SK-N-SH treated with all-trans-retinoic acid at 6 μM for 48 hours (cell line): ENCODE measurements around the gene KRTAP5-6.

Experiments
- ATAC-seq: fragments of 200-7000 bp; cut with Tn5 transposase; 3 replicates; pipeline ENCODE4 v1.9.1; 2020; ENCODE audit warnings: mild to moderate bottlenecking, moderate library complexity
- ARNTL ChIP-seq: fragments of 450-650 bp; formaldehyde crosslinking; IDR thresholded peaks from 2 replicates; pipeline ENCODE4 v1.5.0; 2020; ENCODE audit warnings: low read depth, mild to moderate bottlenecking, moderate library complexity, borderline replicate concordance
- BACH2 ChIP-seq: fragments of 250-450 bp; sonication (Bioruptor Pico); IDR thresholded peaks from 2 replicates; pipeline ENCODE4 v1.9.0; 2021; ENCODE audit warnings: mild to moderate bottlenecking, borderline replicate concordance
- CSDC2 ChIP-seq: fragments of 250-450 bp; sonication (Bioruptor Pico); IDR thresholded peaks from 2 replicates; pipeline ENCODE4 v1.5.0; 2020; ENCODE audit warnings: mild to moderate bottlenecking, moderate library complexity
- OSR1 ChIP-seq: fragments of 250-450 bp; sonication (Bioruptor Pico); IDR thresholded peaks from 2 replicates; pipeline ENCODE4 v1.8.0; 2022; ENCODE audit warnings: moderate library complexity, mild to moderate bottlenecking, inconsistent platforms
- PPARA ChIP-seq: fragments of 250-450 bp; sonication (Bioruptor Pico); IDR thresholded peaks from 2 replicates; pipeline ENCODE4 v1.5.0; 2020; ENCODE audit warnings: mild to moderate bottlenecking, borderline replicate concordance
- RARB ChIP-seq: fragments of 250-450 bp; sonication (Bioruptor Pico); IDR thresholded peaks from 2 replicates; pipeline ENCODE4 v1.8.0; 2021; ENCODE audit warnings: mild to moderate bottlenecking, moderate library complexity
- SNAI2 ChIP-seq: fragments of 250-450 bp; sonication (Bioruptor Pico); IDR thresholded peaks from 2 replicates; pipeline ENCODE4 v1.5.0; 2020; ENCODE audit warnings: mild to moderate bottlenecking, moderate library complexity
- TCF4 ChIP-seq: fragments of 250-450 bp; sonication (Bioruptor Pico); IDR thresholded peaks from 2 replicates; pipeline ENCODE4 v1.8.0; 2021; ENCODE audit warnings: mild to moderate bottlenecking, moderate library complexity, borderline replicate concordance
- ZC3H10 ChIP-seq: fragments of 250-450 bp; sonication (Bioruptor Pico); IDR thresholded peaks from 2 replicates; pipeline ENCODE4 v1.5.1; 2021; ENCODE audit warnings: mild to moderate bottlenecking, moderate library complexity
- ZFP3 ChIP-seq: fragments of 250-450 bp; sonication (Bioruptor Pico); IDR thresholded peaks from 2 replicates; pipeline ENCODE4 v1.5.0; 2020; ENCODE audit warnings: mild to moderate bottlenecking, moderate library complexity
- ZFP30 ChIP-seq: fragments of 450-650 bp; formaldehyde crosslinking; IDR thresholded peaks from 2 replicates; pipeline ENCODE4 v1.5.0; 2022; ENCODE audit warnings: mild to moderate bottlenecking, moderate library complexity
- ZNF565 ChIP-seq: fragments of 450-650 bp; formaldehyde crosslinking; conservative IDR thresholded peaks from 2 replicates; pipeline ENCODE4 v1.5.0; 2020; ENCODE audit warnings: low read depth, mild to moderate bottlenecking, moderate library complexity
- ZNF70 ChIP-seq: fragments of 450-650 bp; formaldehyde crosslinking; IDR thresholded peaks from 2 replicates; pipeline ENCODE4 v1.5.0; 2020; ENCODE audit warnings: mild to moderate bottlenecking, moderate library complexity
- ZNF8 ChIP-seq: fragments of 450-650 bp; formaldehyde crosslinking; IDR thresholded peaks from 2 replicates; pipeline ENCODE4 v1.5.0; 2020; ENCODE audit warnings: mild to moderate bottlenecking, moderate library complexity
- TF ChIP-seq, protein P1 (sequence below): fragments of 250-450 bp; sonication (Bioruptor Pico); IDR thresholded peaks from 2 replicates; pipeline ENCODE4 v1.8.0; 2021; ENCODE audit warnings: low read depth, mild to moderate bottlenecking, moderate library complexity, borderline replicate concordance
- TF ChIP-seq, protein P2 (sequence below): fragments of 250-450 bp; sonication (Bioruptor Pico); IDR thresholded peaks from 2 replicates; pipeline ENCODE4 v1.8.0; 2020; ENCODE audit warnings: mild to moderate bottlenecking, moderate library complexity, borderline replicate concordance
- TF ChIP-seq, protein P3 (sequence below): fragments of 250-450 bp; sonication (Bioruptor Pico); IDR thresholded peaks from 2 replicates; pipeline ENCODE4 v1.5.1; 2021; ENCODE audit warnings: mild to moderate bottlenecking, moderate library complexity
- TF ChIP-seq, protein P4 (sequence below): fragments of 250-450 bp; sonication (Bioruptor Pico); IDR thresholded peaks from 2 replicates; pipeline ENCODE4 v1.5.1; 2020; ENCODE audit warnings: low read depth, mild to moderate bottlenecking, moderate library complexity
- TF ChIP-seq, protein P5 (sequence below): fragments of 250-450 bp; sonication (Bioruptor Pico); IDR thresholded peaks from 2 replicates; pipeline ENCODE4 v1.5.0; 2020; ENCODE audit warnings: mild to moderate bottlenecking, moderate library complexity

KRTAP5-6 gene

DNA sequence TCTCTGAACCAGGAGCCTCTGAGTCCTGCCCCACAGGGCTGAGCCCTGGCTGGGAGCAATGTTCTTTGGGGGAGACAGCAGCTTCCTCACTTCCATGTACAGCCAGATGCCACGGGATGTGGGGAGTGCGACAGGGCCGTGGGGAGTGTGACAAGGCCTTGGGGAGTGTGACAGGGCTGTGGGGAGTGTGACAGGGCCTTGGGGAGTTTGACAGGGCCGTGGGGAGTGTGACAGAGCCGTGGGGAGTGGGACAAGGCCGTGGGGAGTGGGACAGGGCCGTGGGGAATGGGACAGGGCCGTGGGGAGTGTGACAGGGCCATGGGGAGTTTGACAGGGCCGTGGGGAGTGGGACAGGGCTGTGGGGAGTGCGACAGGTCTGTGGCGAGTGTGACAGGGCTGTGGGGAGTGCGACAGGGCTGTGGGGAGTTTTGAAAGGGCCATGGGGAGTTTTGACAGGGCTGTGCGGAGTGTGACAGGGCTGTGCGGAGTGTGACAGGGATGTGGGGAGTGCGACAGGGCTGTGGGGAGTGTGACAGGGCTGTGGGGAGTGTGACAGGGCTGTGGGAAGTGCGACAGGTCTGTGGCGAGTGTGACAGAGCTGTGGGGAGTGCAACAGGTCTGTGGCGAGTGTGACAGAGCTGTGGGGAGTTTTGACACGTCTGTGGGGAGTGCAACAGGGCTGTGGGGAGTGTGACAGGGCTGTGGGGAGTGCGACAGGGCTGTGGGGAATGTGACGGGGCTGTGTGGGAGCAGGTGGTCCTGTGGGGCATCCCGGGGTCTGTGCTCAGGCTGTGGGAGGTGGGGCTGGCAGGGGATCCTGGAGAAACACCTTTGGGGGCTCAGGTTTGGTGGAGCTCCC, 6.6 kb upstream of the KRTAP5-6 start:
- TF ChIP-seq, protein P1, sequence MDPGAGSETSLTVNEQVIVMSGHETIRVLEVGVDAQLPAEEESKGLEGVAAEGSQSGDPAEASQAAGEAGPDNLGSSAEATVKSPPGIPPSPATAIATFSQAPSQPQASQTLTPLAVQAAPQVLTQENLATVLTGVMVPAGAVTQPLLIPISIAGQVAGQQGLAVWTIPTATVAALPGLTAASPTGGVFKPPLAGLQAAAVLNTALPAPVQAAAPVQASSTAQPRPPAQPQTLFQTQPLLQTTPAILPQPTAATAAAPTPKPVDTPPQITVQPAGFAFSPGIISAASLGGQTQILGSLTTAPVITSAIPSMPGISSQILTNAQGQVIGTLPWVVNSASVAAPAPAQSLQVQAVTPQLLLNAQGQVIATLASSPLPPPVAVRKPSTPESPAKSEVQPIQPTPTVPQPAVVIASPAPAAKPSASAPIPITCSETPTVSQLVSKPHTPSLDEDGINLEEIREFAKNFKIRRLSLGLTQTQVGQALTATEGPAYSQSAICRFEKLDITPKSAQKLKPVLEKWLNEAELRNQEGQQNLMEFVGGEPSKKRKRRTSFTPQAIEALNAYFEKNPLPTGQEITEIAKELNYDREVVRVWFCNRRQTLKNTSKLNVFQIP = no peak
- TF ChIP-seq ZNF70 = no peak
- TF ChIP-seq SNAI2 = no peak
- TF ChIP-seq, protein P2, sequence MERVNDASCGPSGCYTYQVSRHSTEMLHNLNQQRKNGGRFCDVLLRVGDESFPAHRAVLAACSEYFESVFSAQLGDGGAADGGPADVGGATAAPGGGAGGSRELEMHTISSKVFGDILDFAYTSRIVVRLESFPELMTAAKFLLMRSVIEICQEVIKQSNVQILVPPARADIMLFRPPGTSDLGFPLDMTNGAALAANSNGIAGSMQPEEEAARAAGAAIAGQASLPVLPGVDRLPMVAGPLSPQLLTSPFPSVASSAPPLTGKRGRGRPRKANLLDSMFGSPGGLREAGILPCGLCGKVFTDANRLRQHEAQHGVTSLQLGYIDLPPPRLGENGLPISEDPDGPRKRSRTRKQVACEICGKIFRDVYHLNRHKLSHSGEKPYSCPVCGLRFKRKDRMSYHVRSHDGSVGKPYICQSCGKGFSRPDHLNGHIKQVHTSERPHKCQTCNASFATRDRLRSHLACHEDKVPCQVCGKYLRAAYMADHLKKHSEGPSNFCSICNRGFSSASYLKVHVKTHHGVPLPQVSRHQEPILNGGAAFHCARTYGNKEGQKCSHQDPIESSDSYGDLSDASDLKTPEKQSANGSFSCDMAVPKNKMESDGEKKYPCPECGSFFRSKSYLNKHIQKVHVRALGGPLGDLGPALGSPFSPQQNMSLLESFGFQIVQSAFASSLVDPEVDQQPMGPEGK (CRISPR knock-in tag) = no peak
- TF ChIP-seq PPARA = no peak
- no peak for TF ChIP-seq ZC3H10 (CRISPR knock-in tag)
- TF ChIP-seq ZFP3 = no peak
- no peak for TF ChIP-seq TCF4 (CRISPR knock-in tag)
- no peak for TF ChIP-seq CSDC2
- TF ChIP-seq, protein P3, sequence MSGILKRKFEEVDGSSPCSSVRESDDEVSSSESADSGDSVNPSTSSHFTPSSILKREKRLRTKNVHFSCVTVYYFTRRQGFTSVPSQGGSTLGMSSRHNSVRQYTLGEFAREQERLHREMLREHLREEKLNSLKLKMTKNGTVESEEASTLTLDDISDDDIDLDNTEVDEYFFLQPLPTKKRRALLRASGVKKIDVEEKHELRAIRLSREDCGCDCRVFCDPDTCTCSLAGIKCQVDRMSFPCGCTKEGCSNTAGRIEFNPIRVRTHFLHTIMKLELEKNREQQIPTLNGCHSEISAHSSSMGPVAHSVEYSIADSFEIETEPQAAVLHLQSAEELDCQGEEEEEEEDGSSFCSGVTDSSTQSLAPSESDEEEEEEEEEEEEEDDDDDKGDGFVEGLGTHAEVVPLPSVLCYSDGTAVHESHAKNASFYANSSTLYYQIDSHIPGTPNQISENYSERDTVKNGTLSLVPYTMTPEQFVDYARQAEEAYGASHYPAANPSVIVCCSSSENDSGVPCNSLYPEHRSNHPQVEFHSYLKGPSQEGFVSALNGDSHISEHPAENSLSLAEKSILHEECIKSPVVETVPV (CRISPR knock-in tag) = no peak
- TF ChIP-seq, all 23 proteins: peak for 0
- ATAC-seq = no peak

DNA sequence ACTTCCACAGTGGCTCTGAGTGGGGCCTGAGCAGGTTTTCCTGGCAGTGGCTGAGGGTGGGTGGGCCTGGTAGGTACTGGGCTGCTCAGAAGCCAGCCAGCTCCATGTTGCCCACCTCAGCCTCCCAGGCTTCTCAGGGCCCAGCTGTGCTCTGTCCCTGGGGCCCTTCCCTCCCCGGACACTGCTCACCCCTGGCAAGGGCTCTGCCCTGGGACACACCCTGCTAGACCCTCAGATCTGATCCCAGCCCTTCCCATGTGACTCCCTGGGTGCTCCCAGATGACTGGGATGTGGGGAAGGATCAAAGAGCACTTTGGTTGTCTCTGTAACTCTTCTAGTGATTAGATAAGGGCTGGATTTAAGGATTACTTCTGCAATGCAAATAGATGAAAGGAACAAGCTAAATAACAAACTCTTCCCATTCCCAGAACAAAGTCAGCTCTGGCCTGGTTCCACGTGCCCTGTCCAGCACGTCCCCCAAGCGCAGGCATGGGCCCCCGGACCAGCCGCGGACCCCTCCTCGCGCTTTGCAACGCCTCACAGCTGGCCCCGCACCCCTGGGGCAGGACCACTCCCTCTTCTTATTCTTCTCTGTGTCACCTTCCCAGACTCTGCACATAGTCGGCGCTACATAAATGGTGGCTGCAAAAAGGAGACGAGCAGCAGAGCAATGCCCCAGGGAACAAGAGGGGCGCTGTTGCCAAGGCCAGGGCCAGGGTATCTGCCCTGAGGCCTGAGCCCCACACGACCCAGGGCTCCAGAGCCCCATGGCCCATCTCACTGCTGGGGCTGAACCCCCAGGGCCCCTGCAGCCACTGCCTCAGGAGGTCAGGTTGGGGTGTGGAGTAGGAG, 5.7 kb upstream of the KRTAP5-6 start:
- TF ChIP-seq ZC3H10 (CRISPR knock-in tag) (no peak), RARB (CRISPR knock-in tag) (no peak)
- no peak for ATAC-seq

DNA sequence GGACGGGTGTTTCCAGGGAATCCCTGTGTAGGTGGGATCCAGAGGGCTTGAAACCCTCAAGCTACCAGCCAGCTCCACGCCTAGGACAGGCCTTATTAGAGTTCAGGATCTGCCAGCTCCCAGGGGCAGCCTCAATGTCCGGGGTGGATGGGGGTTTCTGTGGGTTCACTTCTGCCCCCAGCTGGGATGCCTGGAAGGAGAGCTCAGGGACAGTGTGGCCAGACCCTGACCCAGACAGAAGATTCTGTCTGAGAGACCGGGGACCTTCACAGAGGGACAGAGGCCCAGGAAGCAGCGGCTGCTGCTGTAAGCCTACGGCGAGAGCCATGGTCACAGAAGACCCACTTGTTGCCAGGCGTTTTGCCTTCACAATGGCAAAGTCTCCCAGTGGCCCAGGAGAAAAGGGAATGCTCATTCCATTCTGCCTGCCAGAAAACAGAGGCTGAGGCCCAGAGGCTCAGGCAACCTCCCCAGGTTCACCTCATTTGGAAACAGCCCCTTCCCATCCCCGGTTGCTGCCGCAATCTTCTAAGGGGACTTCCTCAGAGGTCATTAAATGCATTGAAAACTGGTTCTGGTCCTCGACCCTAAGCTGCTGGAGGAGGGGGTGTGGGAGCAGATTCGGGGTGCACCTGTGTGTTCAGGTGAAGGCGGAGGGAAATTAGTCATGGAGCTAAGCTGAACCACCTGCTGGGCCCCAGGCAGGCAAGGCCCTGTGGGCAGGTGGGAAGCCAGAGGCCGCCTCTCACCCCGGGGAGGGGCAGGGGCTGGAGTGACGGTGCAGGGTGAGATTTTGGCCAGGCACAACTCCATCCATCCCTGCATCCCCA, 4.9 kb upstream of the KRTAP5-6 start:
- TF ChIP-seq ZFP3 (no peak), ZNF565 (CRISPR knock-in tag) (no peak), ZNF8 (CRISPR knock-in tag) (no peak)
- ATAC-seq = no peak

DNA sequence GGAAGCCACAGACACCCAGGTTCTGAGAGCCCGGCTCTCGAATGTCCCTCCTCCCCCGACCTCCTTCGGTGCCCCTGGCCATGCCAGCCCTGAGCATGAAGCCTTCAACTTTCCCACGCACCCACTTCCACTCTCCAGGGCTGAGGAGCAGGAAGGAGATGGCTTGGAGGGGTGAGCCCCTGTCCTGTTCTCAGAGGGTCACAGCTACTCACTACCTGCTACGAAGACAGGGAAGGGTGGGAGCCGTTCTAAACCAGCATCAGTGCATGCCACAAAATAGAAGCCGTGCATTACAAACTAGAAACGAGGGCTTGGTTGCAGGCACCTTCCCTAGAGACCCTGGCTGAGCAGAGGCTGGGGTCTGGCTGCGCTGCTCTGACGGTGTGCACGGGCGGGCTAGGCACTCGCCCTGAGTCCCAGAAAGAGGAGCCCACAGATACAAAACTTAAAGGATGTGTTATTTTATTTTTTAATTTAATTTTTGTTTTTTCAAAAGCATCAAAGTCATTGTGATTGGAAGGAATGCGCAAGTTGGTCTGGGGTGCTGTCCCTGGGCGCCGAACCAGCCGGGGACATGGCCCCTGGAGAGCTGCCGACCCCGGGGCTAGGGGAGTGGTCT, 4.2 kb upstream of the KRTAP5-6 start:
- no peak for ATAC-seq
- TF ChIP-seq CSDC2 = no peak
- no peak for TF ChIP-seq ZFP3
- no peak for TF ChIP-seq TCF4 (CRISPR knock-in tag)
- TF ChIP-seq, protein P4, sequence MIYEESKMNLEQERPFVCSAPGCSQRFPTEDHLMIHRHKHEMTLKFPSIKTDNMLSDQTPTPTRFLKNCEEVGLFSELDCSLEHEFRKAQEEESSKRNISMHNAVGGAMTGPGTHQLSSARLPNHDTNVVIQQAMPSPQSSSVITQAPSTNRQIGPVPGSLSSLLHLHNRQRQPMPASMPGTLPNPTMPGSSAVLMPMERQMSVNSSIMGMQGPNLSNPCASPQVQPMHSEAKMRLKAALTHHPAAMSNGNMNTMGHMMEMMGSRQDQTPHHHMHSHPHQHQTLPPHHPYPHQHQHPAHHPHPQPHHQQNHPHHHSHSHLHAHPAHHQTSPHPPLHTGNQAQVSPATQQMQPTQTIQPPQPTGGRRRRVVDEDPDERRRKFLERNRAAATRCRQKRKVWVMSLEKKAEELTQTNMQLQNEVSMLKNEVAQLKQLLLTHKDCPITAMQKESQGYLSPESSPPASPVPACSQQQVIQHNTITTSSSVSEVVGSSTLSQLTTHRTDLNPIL = no peak
- TF ChIP-seq ZC3H10 (CRISPR knock-in tag) = no peak
- TF ChIP-seq, protein P5, sequence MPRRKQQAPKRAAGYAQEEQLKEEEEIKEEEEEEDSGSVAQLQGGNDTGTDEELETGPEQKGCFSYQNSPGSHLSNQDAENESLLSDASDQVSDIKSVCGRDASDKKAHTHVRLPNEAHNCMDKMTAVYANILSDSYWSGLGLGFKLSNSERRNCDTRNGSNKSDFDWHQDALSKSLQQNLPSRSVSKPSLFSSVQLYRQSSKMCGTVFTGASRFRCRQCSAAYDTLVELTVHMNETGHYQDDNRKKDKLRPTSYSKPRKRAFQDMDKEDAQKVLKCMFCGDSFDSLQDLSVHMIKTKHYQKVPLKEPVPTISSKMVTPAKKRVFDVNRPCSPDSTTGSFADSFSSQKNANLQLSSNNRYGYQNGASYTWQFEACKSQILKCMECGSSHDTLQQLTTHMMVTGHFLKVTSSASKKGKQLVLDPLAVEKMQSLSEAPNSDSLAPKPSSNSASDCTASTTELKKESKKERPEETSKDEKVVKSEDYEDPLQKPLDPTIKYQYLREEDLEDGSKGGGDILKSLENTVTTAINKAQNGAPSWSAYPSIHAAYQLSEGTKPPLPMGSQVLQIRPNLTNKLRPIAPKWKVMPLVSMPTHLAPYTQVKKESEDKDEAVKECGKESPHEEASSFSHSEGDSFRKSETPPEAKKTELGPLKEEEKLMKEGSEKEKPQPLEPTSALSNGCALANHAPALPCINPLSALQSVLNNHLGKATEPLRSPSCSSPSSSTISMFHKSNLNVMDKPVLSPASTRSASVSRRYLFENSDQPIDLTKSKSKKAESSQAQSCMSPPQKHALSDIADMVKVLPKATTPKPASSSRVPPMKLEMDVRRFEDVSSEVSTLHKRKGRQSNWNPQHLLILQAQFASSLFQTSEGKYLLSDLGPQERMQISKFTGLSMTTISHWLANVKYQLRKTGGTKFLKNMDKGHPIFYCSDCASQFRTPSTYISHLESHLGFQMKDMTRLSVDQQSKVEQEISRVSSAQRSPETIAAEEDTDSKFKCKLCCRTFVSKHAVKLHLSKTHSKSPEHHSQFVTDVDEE (CRISPR knock-in tag) = no peak
- TF ChIP-seq SNAI2 = no peak
- no peak for TF ChIP-seq ZNF565 (CRISPR knock-in tag)
- no peak for TF ChIP-seq BACH2 (CRISPR knock-in tag)
- TF ChIP-seq ZFP30 = no peak
- no peak for TF ChIP-seq PPARA
- no peak for TF ChIP-seq OSR1 (CRISPR knock-in tag)
- TF ChIP-seq ZNF70 = no peak
- no peak for TF ChIP-seq ARNTL
- TF ChIP-seq, protein P3 (CRISPR knock-in tag) = no peak
